ENCODE results near the gene ACSL6.

The ACSL6 gene

DNA sequence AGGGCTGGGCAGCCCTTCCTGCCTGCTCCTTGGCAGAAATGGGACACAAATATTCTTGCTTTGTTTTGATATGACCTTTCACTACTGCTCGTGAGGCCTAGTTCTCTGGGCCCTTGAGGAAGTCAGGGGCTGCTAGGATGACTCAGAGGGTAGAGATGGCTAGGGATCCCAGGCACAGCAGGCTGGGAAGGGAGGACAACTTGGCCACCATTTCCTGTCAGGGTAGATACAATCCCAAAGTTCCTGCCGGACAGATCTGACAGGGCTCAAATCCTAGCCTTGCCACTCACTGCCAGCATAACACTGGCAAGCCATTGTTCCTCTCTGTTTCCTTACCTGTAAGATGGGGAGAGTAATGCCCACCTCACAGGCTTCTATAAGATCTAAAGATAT is 34.2 kb downstream of the ACSL6 start:
- no peak overlapping the region for H3K4me3 ChIP-seq (ENCODE audit: low read length)
- TF ChIP-seq, protein P1, sequence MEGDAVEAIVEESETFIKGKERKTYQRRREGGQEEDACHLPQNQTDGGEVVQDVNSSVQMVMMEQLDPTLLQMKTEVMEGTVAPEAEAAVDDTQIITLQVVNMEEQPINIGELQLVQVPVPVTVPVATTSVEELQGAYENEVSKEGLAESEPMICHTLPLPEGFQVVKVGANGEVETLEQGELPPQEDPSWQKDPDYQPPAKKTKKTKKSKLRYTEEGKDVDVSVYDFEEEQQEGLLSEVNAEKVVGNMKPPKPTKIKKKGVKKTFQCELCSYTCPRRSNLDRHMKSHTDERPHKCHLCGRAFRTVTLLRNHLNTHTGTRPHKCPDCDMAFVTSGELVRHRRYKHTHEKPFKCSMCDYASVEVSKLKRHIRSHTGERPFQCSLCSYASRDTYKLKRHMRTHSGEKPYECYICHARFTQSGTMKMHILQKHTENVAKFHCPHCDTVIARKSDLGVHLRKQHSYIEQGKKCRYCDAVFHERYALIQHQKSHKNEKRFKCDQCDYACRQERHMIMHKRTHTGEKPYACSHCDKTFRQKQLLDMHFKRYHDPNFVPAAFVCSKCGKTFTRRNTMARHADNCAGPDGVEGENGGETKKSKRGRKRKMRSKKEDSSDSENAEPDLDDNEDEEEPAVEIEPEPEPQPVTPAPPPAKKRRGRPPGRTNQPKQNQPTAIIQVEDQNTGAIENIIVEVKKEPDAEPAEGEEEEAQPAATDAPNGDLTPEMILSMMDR (conservative IDR thresholded peaks at IDR 0.05; ENCODE audit: low read length): no peak
- DNase-seq (ENCODE audit: low read depth): no peak

DNA sequence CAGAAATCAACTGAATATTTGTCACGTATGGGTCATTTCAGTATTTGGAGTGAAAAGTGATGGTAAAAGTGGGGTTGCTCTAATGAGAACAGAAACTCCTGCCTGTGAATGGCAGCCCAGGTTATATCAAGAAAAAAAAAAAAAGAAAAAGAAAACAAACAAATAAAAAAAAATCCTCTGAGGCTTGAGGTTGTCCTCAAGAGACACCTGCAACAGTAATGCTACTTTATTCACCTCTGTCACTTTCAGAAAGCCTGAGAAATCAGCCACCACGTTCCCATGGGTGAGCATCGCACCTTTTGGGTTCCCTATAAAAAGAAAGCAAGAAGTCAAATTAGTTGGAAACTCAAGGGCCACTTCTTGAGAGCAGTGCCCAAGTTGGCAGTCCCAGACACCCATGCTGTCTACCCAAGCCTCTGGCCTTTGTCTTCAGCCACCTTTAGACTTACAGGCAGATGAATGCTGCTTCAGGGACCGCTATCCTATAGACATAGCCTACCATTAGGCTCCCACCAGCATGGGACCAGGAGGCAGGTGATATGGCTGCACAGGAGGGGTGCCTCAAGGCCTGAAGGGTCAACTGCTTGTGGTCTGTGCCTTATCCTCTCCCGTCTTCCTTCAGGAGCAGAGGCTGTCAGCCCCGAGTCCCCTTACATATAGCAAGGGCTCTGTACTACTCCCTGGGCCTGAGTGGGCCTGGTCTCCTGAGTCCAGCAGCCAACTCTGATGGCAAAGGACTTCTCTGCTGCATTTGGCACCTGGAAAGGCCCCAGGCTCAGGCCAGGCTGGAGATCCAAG is 34.8 kb downstream of the ACSL6 start:
- no peak for DNase-seq (ENCODE audit: low read depth)
- no peak overlapping the region for H3K4me3 ChIP-seq (ENCODE audit: low read length)
- TF ChIP-seq, protein P1 (conservative IDR thresholded peaks at IDR 0.05; ENCODE audit: low read length): no peak

DNA sequence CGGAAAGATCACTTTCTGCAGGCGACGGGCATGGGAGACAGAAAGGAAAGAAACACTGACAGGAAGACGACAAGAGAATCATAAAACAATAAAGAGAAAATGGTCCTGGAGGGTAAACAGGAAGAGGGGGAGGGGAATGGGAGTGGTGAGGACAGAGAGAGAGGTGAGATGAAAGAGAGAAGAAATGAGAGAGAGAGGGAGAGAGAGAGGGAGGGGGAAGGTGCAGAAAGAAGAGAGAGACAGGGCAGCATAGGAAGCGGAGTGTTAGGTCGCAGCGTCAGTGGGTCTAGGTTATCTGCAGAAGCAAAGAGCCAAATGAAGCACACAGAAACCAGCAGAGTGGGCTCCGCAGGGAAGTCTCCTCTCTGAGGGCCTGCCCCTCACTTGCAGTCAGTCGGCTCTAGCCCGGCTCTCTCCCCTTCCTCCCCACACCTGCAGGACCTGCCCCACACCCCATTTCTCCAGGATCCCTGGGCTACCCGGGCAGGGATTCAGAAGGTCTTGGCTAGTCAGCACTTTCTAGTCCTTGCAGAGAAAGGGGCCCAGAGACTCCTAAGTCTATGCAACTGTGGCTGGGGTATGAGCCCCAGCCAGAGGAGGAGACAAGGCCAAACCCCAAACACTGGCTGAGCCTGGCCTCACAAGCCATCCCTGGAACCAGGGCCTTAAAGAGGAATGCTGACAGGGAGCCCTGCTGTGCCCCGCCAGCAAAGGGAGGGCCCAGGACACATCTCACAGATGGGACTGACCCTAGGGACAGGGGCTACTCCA is 36.3 kb downstream of the ACSL6 start:
- H3K4me3 ChIP-seq (ENCODE audit: low read length): no peak overlapping the region
- no peak for DNase-seq (ENCODE audit: low read depth)
- TF ChIP-seq, protein P1 (conservative IDR thresholded peaks at IDR 0.05; ENCODE audit: low read length): no peak

DNA sequence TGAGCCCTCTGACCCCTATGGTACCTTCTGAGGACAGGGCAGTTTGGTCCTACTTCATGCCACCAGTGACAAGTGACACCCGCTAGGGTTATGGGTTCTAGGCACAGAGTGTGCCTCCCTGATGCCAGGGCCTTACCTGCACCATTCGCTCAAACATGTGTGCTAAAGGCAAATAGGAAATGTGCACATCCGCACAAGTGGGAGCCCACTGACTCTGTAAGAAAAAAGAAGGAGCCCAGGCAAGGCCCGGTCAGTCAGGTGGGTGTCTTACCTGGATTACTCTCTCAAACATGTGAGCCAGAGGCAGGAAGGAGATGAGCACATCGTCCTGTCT is 36.9 kb downstream of the ACSL6 start:
- no peak overlapping the region for H3K4me3 ChIP-seq (ENCODE audit: low read length)
- DNase-seq (ENCODE audit: low read depth): no peak
- TF ChIP-seq, protein P1 (conservative IDR thresholded peaks at IDR 0.05; ENCODE audit: low read length): no peak

DNA sequence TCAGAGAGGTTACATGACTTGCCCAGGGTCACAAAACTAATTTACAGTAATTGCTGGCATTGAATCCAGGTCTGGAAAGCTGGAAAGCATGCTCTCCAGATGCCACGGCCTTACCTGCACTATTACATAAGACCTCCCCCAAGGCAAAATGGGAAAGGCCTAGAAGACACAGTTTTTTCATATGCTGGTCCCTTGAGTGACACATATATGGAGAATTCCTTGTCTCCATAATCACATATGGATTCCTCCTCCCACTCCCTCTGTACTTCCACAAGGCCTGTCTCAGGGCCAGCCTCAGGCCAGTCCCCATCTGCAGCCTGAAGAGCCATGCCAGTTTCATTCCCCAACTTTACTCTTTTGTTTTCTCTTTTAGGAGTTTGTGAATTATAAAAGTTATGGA is 37.4 kb downstream of the ACSL6 start:
- no peak for DNase-seq (ENCODE audit: low read depth)
- TF ChIP-seq, protein P1 (conservative IDR thresholded peaks at IDR 0.05; ENCODE audit: low read length): no peak
- no peak overlapping the region for H3K4me3 ChIP-seq (ENCODE audit: low read length)

DNA sequence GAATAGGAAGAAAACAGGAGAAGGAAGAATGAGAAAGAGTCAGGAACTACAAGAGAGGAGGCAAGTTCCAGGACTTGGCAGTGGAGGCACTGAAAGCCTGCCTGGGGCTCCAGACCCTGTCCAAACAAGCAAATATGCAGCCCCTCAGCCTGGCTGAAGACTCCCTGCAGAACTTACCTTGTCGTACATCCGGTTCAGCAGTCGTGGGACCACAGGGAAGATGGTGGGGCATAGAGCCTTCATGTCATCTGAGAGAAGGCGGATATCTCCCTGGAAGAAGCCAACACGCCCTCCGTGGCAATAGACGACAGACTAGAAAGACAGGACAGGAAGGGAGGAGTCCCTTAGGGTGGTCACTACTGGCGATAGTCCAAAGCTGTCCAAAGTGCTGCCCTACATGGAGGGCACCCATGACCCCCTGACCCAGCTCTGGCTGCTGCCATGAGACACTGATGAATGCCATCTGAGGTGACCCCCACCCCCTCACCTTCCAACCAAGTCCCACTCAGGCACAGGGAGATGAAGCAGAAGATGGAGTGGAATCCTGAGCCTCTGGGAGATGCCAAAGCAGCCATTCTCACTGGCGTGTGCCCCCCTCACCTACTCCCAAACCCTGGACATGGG is 38.3 kb downstream of the ACSL6 start:
- TF ChIP-seq, protein P1 (conservative IDR thresholded peaks at IDR 0.05; ENCODE audit: low read length): no peak
- DNase-seq (ENCODE audit: low read depth): no peak
- H3K4me3 ChIP-seq (ENCODE audit: low read length): no peak overlapping the region

Measured in AG10803 (cell line).